SK-MEL-5 (cell line): ENCODE data around the gene SPRED1. TPM values are rescaled to one million over a fixed set of nuclear protein-coding genes. Genes with fewer than 3 reads are reported as not detected.
A peak's percentile ranks its signal among the peaks of the same experiment; 100 is the strongest.

ENCODE experiments used
- DNase-seq: peaks from one replicate; pipeline ENCODE4 v3.0.0-alpha.2; 2016; ENCODE audit warnings: low read depth, low spot score
- in situ Hi-C: cut with HindIII; loops from 2 replicates; pipeline ENCODE4 v1.10.0; 2016; ENCODE audit warnings: low sequenced_read_pairs, high pct_unique_total_duplicates, low pct_unique_long_range_greater_than_20kb
- polyA plus RNA-seq, 2 experiments: library from polyadenylated mRNA; depleted of rRNA; stranded (reverse); fragments of >200 nt; gene quantifications; 2 replicates each; pipeline ENCODE4 v1.2.3, GENCODE V29; 2015
- total RNA-seq: library from RNA; depleted of rRNA; stranded (reverse); fragments of >200 nt; shearing (Covaris generic); gene quantifications from 2 replicates; pipeline ENCODE4 v1.2.3, GENCODE V29; 2014; rRNA removed

The SPRED1 gene
- 51.0 and 51.3 TPM in 2 replicates for total RNA-seq
- 28.7 and 37.5 TPM in 2 replicates for polyA plus RNA-seq (2015; cell fraction: cytosol; rRNA removed)
- 23.9 and 26.4 TPM in 2 replicates for polyA plus RNA-seq (2015; cell fraction: nucleus; rRNA removed)

DNA sequence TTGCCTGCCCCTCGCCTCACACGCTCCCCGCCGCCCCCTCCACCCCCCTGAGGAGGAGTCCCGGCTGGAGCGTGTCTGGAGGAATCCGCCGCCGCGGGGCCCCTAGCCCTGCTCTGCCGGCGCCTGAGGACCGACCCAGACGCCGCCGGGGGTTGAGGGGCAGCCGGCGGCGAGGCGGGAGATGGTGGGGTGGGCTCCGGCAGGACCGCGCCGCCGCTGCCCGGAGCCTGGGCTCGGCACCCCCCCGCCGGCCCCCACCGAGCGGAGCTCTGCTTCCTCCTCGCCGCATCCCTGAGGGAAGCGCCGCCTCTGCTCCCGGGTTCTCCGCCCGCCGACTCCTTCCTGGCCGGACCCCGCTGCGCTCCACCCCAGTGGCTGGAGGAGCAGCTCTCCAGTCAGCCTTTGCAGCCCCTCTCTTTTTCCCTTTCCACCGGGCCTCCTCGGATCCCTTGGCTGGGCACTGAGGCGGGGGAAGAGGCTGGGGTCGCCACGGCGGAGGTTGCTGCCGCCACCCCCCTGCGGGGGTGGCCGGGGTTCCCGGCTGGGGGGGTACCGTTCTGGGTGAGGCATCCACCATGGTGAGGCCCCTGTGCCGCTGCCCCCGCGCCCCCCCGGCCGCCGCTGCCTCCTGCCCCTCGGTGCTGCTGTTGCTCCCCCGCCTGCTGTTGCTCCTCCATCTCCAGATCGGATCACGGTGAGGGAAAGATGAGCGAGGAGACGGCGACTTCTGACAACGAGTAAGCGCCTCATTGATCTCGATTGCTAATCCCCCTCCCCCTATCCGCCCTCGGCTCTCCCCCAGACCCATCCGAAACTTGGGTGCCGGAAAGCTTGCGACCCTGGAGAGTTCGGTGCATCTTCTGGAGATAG is at the start of gene SPRED1:
Gene SPRED1 (plus strand): TSS at position 356 of the 870 bp plus-strand sequence. CDS start 350 bp downstream, at position 706.
- in situ Hi-C loops = no loop called here

DNA sequence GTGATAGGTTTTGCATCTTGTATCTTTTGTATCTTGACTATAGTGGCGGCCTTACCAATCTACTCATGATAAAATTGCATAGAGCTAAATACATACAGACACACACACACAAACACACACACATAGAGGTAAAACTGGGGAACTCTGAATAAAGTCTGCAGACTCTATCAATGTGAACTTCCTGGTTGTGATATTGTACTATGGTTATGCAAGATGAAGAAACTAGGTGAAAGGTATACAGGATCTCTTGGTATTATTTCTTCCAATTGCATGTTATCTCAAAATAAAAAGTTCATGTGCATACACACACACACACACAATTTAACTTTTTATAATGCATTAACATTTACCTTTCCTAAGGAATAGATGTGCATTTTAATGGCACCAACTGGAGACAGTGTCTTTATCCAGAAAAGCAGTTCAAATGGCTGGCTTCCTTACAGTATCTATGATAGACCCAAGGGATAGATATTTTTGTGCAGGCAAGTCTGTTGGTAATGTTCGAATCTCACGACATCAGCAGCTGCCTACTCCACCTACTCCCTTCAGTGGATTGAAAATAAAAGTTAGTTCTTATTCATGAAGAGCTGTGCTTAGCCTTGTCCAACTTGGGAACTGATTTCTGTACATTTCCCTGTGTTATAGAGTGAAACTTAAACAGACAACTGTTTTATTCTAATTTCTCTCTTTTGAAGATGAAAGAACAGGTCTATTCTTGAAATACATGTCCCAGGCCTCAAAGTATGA is 46.9 kb upstream of the SPRED1 start:
- in situ Hi-C loops = no loop called here
- DNase-seq = no peak

More for the DNA sequence above, at the start of gene SPRED1:
- peak; percentile 52 for DNase-seq

DNA sequence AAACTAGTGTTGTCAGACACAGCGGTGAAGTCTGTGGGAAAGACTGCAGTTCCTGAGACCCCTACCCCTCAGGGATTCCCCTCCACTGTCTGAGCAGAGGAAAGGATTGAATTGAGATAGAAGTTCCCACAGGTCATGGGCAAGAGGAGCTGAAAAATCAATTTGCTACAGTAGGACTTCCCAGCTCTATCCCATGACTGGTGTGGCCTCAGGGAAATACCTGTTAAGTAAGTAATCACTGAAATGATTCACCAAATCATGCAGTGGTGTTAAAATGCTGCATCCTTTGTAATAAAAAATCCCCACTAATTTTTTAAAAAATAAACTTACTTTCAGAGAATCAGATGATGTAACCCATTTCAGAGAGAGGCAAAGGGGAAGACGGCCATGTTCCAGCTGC is 45.0 kb upstream of the SPRED1 start:
- in situ Hi-C loops = no loop called here
- DNase-seq = no peak

DNA sequence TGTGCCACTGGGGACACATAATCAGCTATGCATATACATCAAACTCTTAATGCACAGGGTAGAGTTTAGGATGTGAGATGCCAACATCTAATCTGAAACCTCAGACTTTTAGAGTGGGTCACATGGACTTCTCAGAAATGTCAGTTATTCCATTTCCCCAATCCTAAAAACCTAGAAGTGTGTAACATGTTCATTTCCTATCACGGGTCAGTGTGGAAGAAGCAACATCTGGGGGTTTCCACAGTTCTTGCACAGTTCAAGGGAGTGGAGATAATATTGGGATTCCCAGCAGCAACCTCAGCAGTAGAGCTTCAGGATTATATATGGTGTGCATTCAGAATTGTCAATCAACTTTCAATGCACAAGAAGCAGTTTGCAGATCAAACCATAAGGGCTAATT is 44.4 kb upstream of the SPRED1 start:
- in situ Hi-C loops = no loop called here
- no peak for DNase-seq

DNA sequence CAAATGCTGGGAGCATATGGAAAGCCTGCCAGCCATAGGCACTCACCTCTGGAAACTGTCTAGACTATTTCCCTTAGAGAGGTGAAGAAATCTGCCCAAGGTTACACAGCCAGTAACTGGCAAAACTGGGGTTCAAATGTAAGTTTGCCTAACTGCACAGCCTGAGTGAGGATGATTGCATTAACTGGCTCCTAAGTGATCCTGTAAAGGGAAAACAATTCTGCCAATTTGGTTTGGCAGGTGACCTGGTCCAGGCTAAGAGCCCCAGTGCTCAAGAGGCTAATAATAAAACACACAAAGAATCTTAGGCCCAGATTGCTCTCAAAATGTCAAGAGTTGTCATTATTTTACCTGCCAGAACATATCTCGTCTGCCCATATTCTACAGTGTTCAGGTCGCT is 43.9 kb upstream of the SPRED1 start:
- in situ Hi-C loops = no loop called here
- no peak for DNase-seq

DNA sequence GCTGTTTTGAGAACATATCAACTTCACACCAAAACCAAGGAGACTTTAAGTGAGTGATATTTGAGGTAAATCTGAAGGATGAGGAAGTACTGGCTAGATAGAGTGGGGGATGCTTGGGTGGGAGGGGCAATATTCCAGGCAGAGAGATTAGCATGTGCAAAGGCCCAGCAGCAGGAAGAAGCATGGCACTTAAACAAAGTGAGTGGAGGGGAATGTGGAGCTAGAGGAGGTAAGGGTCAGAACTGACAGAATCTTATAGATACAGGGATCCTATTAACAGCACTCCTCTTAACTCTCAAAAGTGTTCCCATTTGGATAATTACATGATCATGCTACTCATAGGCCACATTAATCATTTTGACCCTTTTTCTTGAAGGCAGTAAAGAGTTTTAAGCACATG is 41.4 kb upstream of the SPRED1 start:
- in situ Hi-C loops = no loop called here
- no peak for DNase-seq

DNA sequence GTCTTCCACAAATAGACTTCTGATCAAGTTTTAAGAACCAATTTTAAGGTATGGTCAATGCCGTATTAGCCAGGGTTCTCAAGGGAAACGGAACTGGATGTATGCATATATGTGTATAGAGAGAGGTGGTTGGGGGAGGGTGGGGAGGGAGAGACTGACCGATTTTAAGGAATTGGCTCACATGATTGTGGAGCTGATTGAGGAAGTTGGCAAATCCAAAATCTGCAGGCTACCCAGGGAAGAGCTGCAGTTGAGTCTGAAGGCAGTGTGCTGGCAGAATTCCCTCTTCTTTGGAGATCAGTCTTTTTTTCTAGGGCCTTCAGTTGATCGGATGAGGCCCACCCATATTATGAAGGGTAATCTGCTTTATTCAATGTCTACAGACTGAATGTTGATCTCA is 40.8 kb upstream of the SPRED1 start:
- no peak for DNase-seq
- in situ Hi-C loops = no loop called here

DNA sequence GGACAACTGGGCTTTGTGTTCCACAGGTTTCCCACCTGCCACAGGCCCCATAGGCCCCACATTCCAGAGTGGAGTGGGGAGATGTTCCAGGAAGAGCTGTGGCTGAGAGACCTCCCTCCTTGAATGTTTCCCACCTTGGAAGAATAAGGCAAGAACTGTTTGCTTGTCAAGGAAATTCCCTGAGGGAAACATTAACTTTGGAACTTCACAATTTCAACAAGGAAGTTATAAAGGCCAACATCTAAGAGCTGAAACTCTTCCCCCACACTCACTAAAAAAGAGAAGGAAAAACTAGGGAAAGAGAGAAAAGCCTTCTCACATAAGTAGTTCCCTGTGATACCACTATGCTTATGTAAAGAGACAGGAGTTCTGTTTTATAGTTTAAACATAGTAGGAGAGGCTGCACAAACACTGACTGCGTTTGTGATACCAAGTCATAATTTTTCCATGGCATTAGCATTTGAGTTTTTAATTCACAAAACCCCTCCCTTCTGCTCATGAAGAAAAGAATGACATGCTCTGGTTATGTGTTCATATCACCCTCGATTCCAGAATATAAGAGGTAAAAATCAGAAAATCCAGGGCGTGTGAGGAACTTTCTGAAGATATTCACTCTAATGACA is 39.8 kb upstream of the SPRED1 start:
- in situ Hi-C loops = no loop called here
- peak; percentile 45 for DNase-seq

DNA sequence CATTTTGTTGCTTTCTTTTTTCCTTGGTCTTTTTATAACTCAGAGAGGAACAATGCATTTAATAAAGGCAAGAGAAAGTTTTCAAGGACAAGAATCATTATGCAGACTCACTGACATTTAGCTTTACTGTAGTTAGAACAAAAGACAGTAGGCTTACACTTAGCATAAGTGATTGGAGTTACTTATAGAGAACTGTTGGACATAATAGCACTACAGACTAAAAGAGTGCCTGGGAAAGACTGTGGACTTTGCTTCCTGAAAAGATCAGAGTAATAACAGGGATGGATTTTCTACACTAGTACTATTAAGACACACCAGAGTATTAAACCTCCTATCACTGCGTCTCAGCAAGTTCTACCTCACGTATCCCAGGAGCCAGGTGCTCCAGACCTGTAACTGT is 39.3 kb upstream of the SPRED1 start:
- no peak for DNase-seq
- in situ Hi-C loops = no loop called here

DNA sequence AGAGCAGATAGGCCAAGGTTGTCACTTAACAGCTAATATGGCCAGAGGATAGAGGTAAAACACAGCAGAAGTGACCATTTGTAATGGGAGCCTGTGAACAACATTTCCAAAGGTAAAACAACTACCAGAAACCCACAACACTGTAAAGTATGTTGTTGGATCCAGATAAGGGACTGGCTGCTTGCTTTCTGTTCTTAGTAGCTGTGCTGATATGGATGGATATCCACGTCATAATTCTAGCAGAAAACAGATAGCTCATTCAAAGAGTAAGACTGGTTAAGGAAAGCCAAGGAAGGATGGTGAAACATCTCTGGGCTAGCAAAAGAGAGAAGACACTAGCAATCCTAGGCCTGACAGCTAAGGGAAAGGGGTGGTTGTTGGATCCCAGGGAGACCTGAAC is 36.9 kb upstream of the SPRED1 start:
- no peak for DNase-seq
- in situ Hi-C loops = no loop called here

DNA sequence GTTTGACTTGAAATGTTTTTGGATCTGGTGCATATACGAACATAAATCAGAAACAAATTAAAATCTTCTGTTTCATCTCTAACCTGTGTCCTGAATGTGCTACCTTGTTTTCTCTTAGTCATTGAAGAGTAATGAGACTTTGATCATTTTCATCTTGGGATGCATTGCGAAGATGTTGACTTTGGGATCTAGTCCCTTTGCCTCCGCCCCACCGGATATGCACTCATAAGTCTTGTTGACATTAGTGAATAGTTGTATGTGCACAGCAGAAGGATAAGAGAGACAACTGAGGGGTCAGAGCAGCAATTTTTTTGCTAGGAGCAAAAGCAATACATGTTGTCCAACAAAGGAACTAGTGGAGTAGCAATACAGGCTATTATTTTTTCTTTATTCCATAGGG is 35.9 kb upstream of the SPRED1 start:
- in situ Hi-C loops = no loop called here
- no peak for DNase-seq

DNA sequence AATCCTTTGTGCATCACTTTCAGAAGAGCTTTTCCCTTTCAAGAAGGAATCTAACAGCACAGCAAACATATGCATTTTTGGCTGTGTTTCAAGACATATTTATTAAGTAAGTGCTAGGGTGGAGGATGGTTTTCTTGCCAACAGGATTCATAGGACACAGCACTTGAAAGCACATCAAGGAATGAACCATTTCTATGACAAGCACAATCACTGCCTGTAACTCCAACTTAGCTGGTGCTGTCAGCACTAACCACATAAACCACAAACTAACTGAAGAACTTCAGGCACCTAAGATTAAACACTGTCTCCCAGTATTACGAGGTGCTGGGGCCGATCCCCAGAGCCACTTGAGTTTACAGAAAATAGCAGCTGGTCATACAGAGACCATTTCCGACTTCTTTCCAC is 35.4 kb upstream of the SPRED1 start:
- peak; percentile 85 for DNase-seq
- in situ Hi-C loops = no loop called here

DNA sequence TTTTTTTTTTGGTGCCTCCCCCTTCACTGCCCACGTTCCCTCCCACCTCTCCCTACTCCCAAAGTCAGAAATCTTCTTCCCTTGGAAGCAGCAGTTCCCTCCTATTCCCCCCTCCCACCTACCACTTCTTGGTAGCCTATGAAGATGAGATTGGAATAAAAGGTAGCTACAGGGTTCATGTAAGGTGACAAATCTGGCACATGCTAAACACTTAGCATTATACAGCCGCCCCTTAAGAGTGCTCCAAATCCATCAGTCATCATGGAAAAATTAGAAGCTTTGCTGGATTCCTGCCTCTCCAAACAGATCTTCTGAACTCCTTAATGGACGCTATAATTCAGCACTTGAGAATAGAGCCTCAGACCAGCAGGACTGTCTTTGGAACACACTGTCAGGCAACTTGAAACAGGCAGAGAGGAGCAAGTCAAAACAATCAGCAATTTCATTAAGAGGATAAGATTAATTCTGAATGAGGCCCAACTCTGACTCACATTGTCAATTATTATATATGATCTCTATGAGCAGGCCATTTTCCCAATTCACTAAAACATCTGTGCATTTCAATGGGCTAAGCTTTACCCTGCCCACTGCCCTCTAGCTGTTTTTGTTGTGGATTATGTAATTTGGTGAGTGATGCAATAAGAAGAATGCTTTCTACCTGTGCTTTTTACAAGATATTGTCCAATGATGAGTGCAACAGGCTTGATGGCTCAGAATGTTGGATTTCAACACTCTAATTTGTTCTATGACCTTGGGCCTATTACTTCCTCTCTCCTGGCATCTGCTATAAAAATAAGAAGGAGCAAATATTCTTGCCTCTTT is 34.6 kb upstream of the SPRED1 start:
- in situ Hi-C loops = no loop called here
- no peak for DNase-seq

DNA sequence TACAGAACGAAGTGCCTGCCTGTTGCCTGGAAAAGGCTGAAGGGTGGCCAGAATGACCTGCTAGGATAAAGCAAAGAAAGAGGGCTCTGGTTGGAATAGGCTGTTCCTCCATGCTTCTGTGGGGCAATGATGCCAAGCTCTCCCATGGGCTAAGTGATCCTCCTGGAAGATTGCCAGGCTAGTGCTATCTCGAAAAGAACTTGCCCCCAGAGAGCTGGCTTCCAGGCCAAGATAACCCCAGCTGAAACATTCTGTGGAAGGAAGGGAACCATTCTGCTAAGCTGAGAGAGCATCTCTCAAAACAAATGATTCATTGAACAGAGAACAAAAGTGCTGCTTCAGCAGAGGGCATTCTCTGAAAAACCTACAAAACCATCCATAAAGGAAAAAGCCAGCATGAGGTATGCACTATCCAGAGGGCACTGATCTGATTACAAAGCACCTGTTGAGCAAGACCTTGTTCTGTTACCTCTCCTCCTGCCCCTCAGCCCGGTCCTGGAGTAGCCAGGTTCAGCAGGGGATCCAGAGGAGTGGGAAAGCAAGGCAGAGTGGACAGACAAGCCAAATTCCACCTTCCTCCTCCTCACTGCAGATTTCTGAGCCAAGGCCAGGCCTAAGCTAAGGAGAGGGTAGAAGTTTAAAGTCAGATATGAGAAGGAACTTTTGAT is 31.9 kb upstream of the SPRED1 start:
- in situ Hi-C loops = no loop called here
- DNase-seq = peak; percentile 39

DNA sequence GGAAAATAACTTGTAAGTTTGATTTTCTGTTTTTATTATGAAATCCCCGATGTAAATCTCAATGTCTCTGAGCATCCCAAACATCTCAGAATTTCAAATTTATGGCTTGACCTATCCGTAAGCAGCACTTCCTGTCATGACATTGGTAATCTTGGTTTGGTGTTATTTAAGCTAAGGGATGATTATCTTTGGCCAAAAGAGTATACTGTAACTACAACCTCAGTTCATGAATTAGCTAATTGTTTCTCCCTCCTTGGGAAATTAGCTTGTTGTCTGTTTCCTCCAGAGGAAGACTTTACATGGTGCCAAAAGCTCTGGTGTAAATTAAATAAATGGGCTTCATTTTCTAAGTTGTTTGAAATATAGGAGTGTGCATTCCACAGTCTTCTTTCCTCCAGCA is 28.1 kb upstream of the SPRED1 start:
- in situ Hi-C loops = no loop called here
- peak; percentile 74 for DNase-seq

DNA sequence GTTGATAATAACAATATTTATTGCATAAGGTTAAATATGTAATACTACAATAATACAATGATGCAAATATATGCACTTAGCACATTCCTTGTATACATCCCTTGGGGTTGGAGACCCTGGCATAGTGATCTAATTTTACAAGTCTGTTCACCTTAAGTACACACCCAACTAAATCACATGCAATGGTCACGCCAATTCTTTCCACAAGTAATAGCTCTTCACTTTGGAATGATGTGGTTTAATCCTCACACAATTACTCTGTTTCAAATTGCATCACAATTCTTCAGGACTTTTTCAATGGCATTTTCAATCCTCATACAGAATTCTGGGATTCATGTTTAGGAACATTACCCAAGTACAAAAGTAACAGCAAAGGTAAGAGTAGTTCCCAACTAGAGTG is 27.3 kb upstream of the SPRED1 start:
- in situ Hi-C loops = no loop called here
- DNase-seq = peak; percentile 68
